Body of pancreas (tissue), 4 donors: ENCODE data around the gene NOB1. TPM values are rescaled to one million over a fixed set of nuclear protein-coding genes. Genes with fewer than 3 reads are reported as not detected.

Experiments used
- ATAC-seq: fragments of 150-250 bp; one replicate; pipeline ENCODE4 v1.9.1; 2016
- DNase-seq, 4 donors: peaks; one replicate each; pipeline ENCODE4 v3.0.0-alpha.2; 2019
- H3K27ac ChIP-seq, 4 donors: fragments of 200-600 bp; sonication (generic); 1 replicate in 3 of 4; 2 replicates in 1 of 4; pipeline versions ENCODE4 v1.5.1 to v1.6.1; 2016 to 2019; ENCODE audit warnings: mild to moderate bottlenecking in 1 of 4, mixed read lengths in 1 of 4, moderate library complexity in 1 of 4
- H3K27me3 ChIP-seq, 2 donors: fragments of 200-600 bp; sonication (generic); one replicate each; pipeline ENCODE4 v1.6.0; 2016; ENCODE audit warnings: mild to moderate bottlenecking in 1 of 2
- H3K36me3 ChIP-seq, 2 donors: fragments of 200-600 bp; sonication (generic); replicated peaks in 1 of 2; 2 replicates each; pipeline ENCODE4 v1.5.1; 2016; ENCODE audit warnings: low read depth in 2 of 2; ENCODE audit not compliant: insufficient read depth in 1 of 2
- H3K4me1 ChIP-seq: fragments of 200-600 bp; sonication (generic); one replicate; pipeline ENCODE4 v1.6.0; 2016
- H3K4me3 ChIP-seq, 2 donors: fragments of 200-600 bp; sonication (generic); 1 replicate in 1 of 2; 2 replicates in 1 of 2; pipeline ENCODE4 v1.5.1; 2016 to 2019
- H3K9me3 ChIP-seq, 3 donors: fragments of 200-600 bp; sonication (generic); 1 replicate in 2 of 3; 2 replicates in 1 of 3; pipeline ENCODE4 v1.5.1; 2016
- CTCF ChIP-seq, 7 experiments: fragments of 450-650 bp in 4 of 7; fragments of 200-600 bp in 3 of 7; sonication (generic) in 3 of 7; IDR thresholded peaks; one replicate each; pipeline ENCODE4 v1.5.1; 2016 to 2019; ENCODE audit warnings: antibody characterized with exemption in 7 of 7
- POLR2A ChIP-seq, 3 donors: fragments of 450-650 bp; IDR thresholded peaks; one replicate each; pipeline ENCODE4 v1.6.1; 2016; ENCODE audit warnings: antibody characterized with exemption in 3 of 3, mild to moderate bottlenecking in 2 of 3
- WGBS, 2 donors: methylation state at CpG; one replicate each; pipeline ENCODE4 v1.1.5; 2017; 5-methylcytosine and 5-hydroxymethylcytosine counted together
- intact Hi-C: fragments of 100-400 bp; cut with DNase I; formaldehyde crosslinking; loops from one replicate; pipeline ENCODE4 v1.15.1; 2023
- total RNA-seq, 2 donors: library from RNA; depleted of rRNA; stranded (reverse); fragments of >200 nt; gene quantifications; one replicate each; pipeline ENCODE4 v1.1.0, GENCODE V29; 2016

NOB1 gene
- total RNA-seq, 2 donors from 2014 or later: 28.0 to 69.0 TPM

- Histone ChIP-seq H3K9me3 (no peaks in the 10 kb centered on the region), H3K4me3 (no peak overlapping the region), H3K27ac (no peak overlapping the region), H3K36me3 (peaks cover 0 to 15% of the 10 kb centered on the region in 2 donors), H3K4me1 (no peaks in the 10 kb centered on the region), H3K27me3 (no peaks in the 10 kb centered on the region)
- intact Hi-C loops: no loop called here
- no peak for TF ChIP-seq CTCF (IDR thresholded peaks at IDR 0.05)
- ATAC-seq (no peak), DNase-seq (no peak)
- WGBS, 2 donors: 79 to 81% methylated on average over 6 of the region's 6 CpGs
These were observed 29.9 kb upstream of the NOB1 start for GRCh38 chr16:69784586-69784985.

DNA sequence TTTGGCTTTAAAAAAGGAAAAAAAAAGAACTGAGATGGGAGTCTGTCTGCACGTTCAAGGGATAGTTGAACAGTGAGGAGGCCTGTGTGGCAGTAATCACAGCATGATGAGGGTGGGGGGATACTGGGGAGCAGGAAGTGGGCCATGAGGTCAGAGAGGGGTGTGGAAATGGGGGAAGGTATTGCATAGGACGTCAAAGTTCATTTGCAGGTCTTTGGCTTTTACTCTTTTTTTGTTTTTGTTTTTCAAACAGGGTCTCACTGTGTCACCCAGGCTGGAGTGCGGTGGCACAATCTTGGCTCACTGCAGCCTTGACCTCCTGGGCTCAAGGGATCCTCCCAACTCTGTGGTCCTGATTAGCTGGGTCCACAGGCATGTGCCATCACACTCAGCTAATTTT is 26.4 kb upstream of the NOB1 start:
- no peak for ATAC-seq
- no peaks in the 10 kb centered on the region for H3K27me3 ChIP-seq
- no peaks in the 10 kb centered on the region for H3K9me3 ChIP-seq
- DNase-seq: no peak
- WGBS, 2 donors: 78 to 82% methylated on average over 3 of the region's 3 CpGs
- H3K27ac ChIP-seq: no peak overlapping the region
- TF ChIP-seq CTCF (IDR thresholded peaks at IDR 0.05) (no peak), POLR2A (IDR thresholded peaks at IDR 0.05) (no peak)
- no peaks in the 10 kb centered on the region for H3K4me1 ChIP-seq
- H3K4me3 ChIP-seq: no peak overlapping the region
- H3K36me3 ChIP-seq: no peaks in the 10 kb centered on the region
- intact Hi-C loops: no loop called here

DNA sequence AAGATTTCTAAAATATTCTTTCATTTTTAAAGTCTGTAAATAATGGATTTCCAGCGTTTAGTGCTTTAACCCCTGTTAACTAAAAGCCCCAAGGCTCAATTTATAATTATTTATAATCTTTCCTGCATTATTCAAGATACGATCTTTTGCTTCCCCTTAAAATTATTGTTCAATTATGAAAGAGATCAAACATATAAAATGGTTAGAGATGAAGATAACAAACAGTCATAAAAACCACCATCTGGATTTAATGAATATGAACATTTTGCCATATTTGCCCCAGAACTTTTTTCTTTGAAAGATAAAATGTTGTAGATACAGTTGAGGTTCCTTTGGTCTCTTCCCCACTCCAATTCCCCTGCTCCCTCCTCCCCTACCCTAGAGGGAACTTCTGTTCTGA is 25.0 kb upstream of the NOB1 start:
- H3K36me3 ChIP-seq: no peaks in the 10 kb centered on the region
- intact Hi-C loops: no loop called here
- H3K4me1 ChIP-seq: no peaks in the 10 kb centered on the region
- no peak overlapping the region for H3K4me3 ChIP-seq
- no peaks in the 10 kb centered on the region for H3K27me3 ChIP-seq
- DNase-seq (no peak), ATAC-seq (no peak)
- 82 to 86% methylated on average over 2 of the region's 2 CpGs for WGBS, 2 donors
- H3K9me3 ChIP-seq: no peaks in the 10 kb centered on the region
- no peak for TF ChIP-seq CTCF (IDR thresholded peaks at IDR 0.05)
- TF ChIP-seq POLR2A (IDR thresholded peaks at IDR 0.05): no peak
- H3K27ac ChIP-seq: no peak overlapping the region

DNA sequence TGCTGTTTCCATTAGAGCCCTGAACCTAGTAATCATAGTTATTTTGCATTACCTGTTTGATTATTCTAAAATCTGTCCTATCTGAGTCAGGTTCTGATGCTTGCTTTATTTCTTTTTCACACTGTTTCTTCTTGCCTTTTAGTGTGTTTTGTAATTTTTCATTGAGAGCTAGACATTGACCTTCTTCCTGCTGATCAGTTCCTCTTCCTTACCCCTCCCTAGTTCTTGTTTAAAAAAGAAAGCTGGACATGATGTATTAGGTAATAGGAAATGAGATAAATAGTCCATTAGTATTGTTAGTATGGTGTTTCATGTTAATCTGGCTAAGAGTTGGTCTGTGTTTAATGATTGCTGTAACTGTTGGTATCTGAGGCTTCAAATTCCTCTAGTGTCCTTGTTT is 20.8 kb upstream of the NOB1 start:
- DNase-seq: no peak
- Histone ChIP-seq H3K4me3 (no peak overlapping the region), H3K4me1 (peaks cover 33% of the 10 kb centered on the region), H3K36me3 (no peaks in the 10 kb centered on the region), H3K9me3 (no peaks in the 10 kb centered on the region), H3K27me3 (no peaks in the 10 kb centered on the region), H3K27ac (no peak overlapping the region)
- intact Hi-C loops: no loop called here
- TF ChIP-seq POLR2A (IDR thresholded peaks at IDR 0.05): no peak
- no peak for TF ChIP-seq CTCF (IDR thresholded peaks at IDR 0.05)
- ATAC-seq: no peak

GRCh38 chr16:69773260-69773947 is 18.7 kb upstream of the NOB1 start:
- DNase-seq (no peak), ATAC-seq (no peak)
- TF ChIP-seq POLR2A (IDR thresholded peaks at IDR 0.05) (no peak), CTCF (IDR thresholded peaks at IDR 0.05) (no peak)
- Histone ChIP-seq H3K27ac (no peak overlapping the region), H3K36me3 (no peaks in the 10 kb centered on the region), H3K4me3 (no peak overlapping the region), H3K27me3 (no peaks in the 10 kb centered on the region), H3K9me3 (no peaks in the 10 kb centered on the region), H3K4me1 (peaks cover 44% of the 10 kb centered on the region)
- 83 to 84% methylated on average over 6 of the region's 6 CpGs for WGBS, 2 donors
- intact Hi-C loops: no loop called here
